GM11168 (cell line): ENCODE results near the gene LRG1.

ENCODE experiments used
- in situ Hi-C: fragments of 300-500 bp; cut with MboI; formaldehyde crosslinking; loops from one replicate; pipeline ENCODE4 v1.12.0; 2022; ENCODE audit warnings: low sequenced_read_pairs; ENCODE audit not compliant: unreplicated experiment

LRG1 gene

DNA sequence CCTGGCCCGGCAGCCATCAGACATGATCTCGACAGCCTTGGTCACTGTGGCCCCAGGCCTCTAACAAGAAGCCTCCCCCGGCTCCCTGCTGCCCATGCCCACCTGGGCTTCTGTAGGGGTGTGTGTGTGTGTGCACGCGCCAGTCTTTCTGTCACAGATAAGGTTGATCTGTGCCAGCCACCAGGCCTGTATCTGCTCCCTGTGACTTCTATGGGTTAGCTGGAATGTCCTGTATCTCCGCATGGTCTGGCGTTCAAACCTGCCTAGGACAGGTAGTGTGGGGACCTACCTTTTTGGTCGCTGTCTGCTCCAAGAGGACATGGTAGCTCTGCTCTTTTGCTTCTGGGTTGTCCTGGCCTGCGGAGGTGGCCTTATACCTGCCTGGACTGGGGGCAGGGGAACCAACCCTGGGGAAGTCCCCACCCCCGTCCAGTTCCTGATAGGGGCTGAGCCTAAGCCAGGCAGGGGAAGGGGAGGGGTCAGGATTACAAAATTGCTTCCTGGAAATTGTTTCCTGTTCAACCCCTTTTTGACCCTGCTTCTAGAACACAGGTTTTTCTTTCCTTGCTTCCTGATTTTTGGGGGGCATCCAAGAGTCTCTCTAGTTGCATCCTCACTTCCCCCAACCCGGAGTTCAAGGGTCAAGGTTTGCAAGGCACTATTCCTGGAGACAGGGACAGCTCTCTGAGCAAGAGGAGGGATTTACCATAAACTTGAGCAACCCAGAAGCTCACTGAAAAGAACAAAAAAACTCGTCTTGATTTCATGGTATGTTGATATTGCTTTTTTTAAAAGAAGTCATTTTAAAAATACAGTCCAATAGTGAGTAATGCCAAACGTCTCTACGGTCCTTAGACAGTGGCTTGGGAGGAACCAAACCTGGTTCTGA lies at the start of gene LRG1:
Gene LRG1 (minus strand): TSS at position 344 of the 889 bp plus-strand sequence. CDS start 23 bp downstream, at position 321.
- in situ Hi-C loops, result no loop called here

DNA sequence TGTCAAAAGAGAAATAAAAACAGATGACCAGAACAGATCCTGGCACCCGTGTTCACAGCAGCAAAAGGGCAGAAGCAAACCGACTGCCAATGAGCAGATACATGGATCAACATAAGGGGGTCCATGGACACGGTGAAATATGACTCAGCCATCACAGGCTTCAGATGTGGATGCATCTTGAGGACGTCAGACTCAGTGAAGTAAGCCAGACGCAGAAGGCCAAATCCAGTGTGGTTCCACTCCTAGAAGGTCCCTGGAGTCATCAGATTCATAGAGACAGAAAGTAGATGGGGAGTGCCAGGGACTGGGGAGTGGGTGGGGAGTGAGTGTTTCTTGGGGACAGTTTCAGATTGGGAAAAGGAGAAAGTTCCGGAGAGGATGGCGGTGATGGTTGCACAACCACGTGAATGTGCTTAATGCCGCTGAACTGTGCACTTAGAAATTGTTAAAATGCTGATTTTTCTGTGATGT lies 48.5 kb upstream of the LRG1 start:
- in situ Hi-C loops, result no loop called here

- in situ Hi-C loops, result no loop called here
Observed at GRCh38 chr19:4587527-4587926, 47.7 kb upstream of the LRG1 start.

GRCh38 chr19:4586691-4587090 lies 46.9 kb upstream of the LRG1 start:
- in situ Hi-C loops, result no loop called here

GRCh38 chr19:4586245-4586644 lies 46.4 kb upstream of the LRG1 start:
- in situ Hi-C loops, result no loop called here

DNA sequence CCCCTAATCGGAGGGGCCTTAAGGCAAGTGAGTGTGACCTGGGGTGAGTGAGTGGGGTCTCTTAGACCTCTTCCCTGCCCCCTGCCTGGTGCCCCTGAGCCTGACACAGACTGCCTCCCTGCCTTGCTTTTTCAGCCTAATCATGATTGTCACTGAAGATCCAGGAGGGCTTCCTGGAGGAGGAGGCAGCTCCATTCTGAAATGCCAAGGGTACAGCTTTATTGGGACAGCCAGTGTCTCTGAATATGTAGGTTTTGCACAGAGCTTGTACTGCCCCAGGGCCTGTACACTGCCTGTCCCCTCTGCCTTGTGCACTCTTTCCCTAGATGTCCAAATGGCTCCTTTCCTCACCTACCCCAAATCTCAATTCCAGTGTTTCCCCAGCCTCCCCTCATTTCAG lies 45.7 kb upstream of the LRG1 start:
- in situ Hi-C loops, result no loop called here

DNA sequence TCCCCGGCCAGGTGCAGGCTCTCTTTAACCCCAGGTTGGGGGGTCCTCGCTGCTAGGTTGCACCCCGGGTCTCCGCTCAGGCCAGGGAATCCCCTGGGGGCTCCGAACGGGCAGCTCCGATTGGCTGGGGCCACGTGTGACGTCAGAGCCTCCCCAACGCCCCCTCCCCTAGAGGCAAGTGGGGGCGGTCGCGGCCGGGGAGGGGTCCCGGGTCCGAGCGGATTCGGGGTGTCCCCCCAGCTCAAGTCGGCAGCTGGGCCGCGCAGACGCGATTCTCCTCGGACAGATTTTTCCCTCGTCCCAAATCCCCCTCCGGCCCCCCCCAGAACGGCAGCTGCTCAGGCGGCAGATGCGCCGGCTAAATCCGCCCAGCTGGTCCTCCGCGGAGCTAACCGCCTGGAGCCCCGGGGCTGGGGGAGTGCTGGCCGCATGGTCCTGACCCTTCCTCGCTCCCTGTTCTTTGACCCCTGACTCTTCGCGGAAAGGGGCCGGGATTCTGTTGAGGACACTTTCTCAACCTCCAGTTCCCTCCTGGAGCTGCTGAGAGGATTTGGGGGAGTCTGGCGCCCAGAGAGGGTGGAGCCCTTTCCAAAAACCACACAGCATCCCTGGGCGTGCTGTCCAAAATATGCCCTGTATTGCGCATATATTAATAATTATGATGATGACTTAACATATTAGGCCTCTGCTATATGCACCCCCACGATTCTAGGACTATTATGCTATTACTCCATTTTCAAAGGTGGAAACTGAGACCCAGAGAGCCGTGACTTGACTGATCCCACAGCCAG lies 45.0 kb upstream of the LRG1 start:
- in situ Hi-C loops, result no loop called here

DNA sequence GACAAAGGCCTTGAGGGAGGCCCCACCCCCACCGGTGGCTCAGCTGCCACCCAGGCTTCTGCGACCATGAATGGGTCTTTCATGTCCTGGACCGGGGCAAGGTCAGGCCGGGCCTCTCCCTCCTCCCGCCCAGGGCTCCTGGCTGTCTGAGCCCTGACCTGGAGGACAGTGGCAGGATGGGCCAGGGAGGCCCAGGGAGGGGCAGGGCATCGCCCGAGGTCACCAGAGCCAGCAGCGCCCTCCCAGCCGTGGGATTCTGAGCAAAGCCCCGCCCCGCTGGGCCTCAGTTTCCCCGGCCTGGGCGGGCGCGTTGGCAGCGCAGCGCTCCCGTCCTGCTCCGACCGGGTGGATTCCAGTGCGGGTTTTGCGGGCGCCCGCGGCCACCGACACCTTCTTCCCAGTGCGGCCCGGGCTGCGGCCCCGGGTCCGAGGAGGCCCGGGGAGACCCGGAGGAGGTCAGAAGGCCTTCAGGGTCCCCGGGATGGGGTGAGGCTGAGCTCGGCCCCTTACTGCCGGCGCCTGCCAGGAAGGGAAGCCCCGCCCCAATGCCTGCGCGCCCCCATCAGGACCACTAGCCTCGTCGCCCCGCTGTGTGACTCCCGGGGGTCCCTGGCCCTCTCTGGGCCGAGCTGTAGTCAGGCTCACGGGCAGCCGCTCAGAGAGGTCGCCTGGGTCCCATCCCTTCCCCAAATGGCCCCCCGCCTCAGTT lies 44.3 kb upstream of the LRG1 start:
- in situ Hi-C loops, result no loop called here

- in situ Hi-C loops, result no loop called here
Observed at GRCh38 chr19:4582980-4583842, 43.4 kb upstream of the LRG1 start.

DNA sequence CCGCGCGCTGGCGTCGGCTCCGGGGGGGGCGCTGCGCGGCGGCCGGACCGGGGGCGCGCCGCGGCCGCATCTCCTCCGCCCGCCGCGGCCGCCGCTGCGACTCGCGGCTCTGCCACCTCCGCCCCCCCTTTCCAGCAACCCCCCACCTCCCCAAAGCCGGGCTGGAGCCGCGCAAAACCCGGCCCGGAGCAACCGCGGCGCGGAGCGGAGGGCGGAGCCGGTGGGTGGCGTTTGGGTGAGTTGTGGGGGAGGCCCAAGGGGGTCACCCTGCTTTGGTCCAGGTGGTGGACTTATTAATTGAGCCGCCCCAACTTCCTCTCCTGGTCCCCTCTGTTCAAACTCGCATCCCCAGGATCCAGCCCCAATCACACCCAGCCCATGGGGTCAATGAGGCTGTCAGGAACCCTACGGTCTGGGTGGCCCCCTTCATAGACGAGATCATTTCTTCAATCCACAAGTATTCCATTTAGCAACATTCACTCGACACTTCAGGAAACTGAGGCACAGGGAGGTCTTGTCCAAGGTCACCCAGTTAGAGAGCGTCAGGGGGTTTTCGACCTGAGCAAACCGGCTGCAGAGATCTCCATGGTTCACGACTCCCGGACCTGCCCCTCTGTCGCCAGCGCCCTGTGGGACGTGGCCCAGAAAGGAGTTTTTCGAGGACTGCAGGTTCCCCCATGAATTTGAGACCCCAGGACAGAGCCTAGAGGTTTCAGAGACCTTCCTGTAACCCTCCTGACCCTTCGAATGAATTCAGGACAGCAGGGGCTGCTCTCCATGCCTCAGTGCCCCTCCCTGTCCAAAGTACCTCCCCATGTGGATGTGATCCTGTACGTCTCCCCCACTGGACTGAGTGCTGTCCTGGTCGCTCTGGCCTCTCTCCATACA lies 42.1 kb upstream of the LRG1 start:
- in situ Hi-C loops, result no loop called here

GRCh38 chr19:4580961-4581665 lies 41.3 kb upstream of the LRG1 start:
- in situ Hi-C loops, result no loop called here

DNA sequence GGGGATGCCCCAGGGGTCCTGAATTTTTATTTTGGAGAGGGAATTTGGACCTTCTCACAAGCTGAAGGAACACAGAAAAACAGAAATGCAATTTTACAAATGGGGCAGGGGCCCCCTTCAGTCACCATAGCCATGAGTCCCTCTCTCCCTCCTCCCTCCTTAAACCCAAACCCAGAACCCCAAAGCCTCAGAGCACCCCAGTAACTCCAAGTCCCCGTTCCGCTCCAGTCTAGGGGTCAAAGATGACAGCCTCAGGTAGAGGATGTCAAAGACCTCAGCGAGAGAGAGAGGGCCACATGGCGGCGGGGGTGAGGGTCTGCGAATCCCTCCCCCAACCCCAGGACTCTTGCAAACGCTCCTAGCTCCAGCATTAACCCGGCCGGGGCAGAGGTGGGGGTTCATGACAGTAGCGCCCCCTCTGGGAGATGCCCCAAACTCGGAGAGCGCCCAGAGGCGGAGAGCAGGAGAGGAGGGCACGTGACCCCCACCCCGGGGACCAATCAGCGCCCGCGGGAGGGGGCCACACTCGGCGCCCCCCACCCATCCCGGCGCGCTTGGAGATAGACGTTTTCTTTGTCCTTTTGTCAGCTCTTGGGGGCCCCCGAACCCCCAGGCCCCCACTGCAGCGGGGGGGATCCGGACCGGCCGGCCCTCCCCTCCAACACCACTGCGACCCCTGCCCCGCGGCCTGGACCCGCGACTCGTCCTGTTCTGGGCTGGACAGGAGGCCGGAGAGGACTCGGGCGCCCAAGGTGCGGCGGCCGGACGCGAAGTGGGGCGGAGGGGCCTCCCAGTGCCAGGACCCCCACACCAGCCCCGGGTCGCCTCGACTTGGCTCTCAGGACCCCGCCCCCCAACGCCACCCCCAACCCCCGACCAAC lies 40.4 kb upstream of the LRG1 start:
- in situ Hi-C loops, result no loop called here

DNA sequence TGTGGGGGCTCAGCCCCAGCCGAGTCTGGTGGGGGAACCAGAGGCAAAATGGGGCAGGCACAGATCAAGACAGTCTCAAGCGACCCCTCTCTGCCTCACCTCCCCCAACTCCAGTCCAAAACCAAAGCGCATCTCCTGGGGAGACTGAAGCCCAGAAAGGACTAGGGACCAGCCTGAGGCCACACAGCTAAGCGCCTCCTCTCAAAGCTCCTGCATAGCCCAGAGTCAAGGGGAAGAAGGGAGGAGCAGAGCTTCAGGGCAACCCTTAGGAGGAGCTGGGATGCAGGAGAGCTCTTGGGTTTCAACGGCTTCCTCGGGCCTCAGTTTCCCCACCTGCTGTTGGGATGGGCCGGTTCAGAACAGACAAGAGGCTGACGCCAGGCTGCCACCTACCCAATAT lies 39.6 kb upstream of the LRG1 start:
- in situ Hi-C loops, result loop anchor here (5.0 kb wide), 1 partner anchor 63 kb away; no protein-coding TSS in a partner anchor

GRCh38 chr19:4578552-4579248 lies 38.9 kb upstream of the LRG1 start:
- in situ Hi-C loops, result loop anchor here (5.0 kb wide), 1 partner anchor 64 kb away; no protein-coding TSS in a partner anchor

GRCh38 chr19:4577020-4577782 lies 37.4 kb upstream of the LRG1 start:
- in situ Hi-C loops, result loop anchor here (5.0 kb wide), 1 partner anchor 65 kb away; no protein-coding TSS in a partner anchor
